HG02981 (cell line): Measurements from ENCODE around the gene OR52I2.
A peak's percentile ranks its signal among the peaks of the same experiment; 100 is the strongest.

Experiments
- ATAC-seq: cut with Tn5 transposase; IDR thresholded peaks from one replicate; pipeline ENCODE4 v1.9.1; 2021; ENCODE audit warnings: mild to moderate bottlenecking, moderate library complexity; ENCODE audit not compliant: unreplicated experiment

The OR52I2 gene

GRCh38 chr11:4607781-4608666 lies 26.5 kb downstream of the OR52I2 start, which contains the start of gene TRIM68:
Gene TRIM68 (minus strand): TSS chr11:4608231. CDS start chr11:4605504, 2,727 bp downstream.
- peak; percentile 99 for ATAC-seq

GRCh38 chr11:4610258-4610935 lies 28.9 kb downstream of the OR52I2 start:
- no peak for ATAC-seq

- no peak for ATAC-seq
Measured at GRCh38 chr11:4611986-4612385, 30.4 kb downstream of the OR52I2 start.

DNA sequence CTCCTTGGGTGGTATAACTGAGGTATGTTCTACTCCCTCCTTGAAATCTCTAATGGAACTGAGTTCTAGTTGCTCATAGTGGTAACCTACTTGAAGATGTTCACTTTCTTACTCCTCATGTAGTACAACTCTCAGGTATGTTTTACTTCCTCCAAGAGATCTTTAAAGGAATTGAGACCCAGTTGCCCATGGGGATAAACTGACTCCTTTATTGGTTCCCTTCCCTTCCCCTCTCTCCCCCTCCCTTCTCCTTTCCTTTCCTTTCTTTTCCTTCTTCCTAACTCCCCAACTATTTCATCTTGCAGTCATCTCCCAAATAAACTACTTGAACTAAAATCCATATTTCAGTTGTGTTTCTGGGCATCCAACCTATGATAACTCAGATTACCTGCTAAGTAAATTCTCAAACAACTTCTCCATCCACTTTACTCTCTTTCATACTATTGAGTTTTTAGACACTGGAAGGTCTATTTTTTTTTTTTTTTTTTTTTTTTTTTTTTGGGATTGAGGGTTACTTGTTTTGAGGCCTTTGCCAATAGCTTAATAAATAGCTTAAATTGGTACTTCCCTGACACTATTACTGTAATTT lies 34.4 kb downstream of the OR52I2 start:
- ATAC-seq, result no peak

GRCh38 chr11:4619514-4619913 lies 38.0 kb downstream of the OR52I2 start:
- no peak for ATAC-seq

- ATAC-seq, result peak; percentile 56
Measured at GRCh38 chr11:4626207-4627099, 44.9 kb downstream of the OR52I2 start.

DNA sequence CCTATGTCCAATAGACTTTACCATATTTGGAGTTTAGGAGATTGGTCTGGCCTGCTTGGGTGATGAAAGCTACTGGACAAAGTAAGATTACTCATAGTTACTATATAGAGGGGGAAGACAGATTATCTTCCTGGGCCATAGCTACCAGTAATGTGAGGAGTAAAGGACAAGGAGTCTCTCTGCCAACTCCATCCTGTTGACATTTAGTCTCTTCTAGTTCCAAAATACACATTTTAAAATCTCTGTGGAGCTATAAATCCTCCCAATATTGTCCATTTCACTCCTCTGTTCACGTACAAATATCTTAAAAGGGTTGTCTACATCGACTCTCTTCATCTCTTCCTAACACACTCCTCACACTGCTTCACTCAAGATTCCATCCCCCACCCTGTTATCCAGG lies 54.6 kb downstream of the OR52I2 start:
- no peak for ATAC-seq

GRCh38 chr11:4636962-4637661 lies 55.6 kb downstream of the OR52I2 start, which contains the start of gene OR51D1:
Gene OR51D1 (plus strand): TSS chr11:4637477. CDS start chr11:4639791, 2,314 bp downstream.
- ATAC-seq, result peak; percentile 90

DNA sequence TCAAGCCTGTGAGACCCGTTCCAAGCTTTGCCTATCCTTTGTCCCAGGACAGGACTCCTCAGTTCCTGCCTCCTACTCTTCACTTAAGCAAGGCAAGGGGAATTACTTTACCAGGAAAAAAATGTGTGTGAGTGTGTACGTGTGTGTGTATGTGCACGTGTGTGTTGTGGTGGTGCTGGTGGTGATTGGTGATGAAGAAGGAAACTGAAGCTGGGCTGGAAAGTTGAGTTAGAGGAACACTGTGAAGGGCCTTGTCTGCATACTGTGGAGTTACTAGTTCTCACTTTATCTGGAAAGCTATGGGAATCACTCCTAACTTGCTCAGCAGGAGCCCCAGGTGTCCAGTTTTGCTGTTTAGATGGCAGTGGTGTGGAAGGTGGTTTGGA lies 56.1 kb downstream of the OR52I2 start:
- no peak for ATAC-seq

- ATAC-seq, result no peak
Measured at GRCh38 chr11:4639931-4640330, 58.4 kb downstream of the OR52I2 start.

- no peak for ATAC-seq
Measured at GRCh38 chr11:4641501-4641900, 60.0 kb downstream of the OR52I2 start.

DNA sequence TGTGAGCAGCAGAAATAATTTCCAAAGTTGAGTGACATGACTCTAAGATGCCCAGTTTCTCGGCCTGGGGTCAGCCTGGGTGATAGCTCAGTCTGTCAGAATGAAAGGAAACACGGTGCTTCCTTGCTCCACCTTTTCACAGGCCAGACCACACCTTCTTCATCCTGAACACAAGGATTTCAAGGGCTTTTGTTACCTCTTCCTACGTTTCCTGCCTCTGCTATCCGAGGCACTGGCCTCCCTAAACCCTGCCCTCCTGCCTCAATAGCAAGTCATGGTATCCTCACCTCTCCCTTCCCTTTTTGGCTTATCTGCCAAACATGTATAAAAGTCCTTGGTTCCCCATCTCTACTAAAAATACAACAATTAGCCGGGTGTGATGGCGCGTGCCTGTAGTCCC lies 60.5 kb downstream of the OR52I2 start:
- no peak for ATAC-seq
